MV-4-11 (cell line): ENCODE results near the gene PLAAT5.

Experiments
- DNase-seq: peaks from one replicate; lab custom pipeline; 2025; lab: John Stamatoyannopoulos, UW

Gene PLAAT5

GRCh38 chr11:63512816-63513215 lies 21.8 kb upstream of the PLAAT5 start:
- DNase-seq, result no peak

- no peak for DNase-seq
These were observed 20.2 kb upstream of the PLAAT5 start for GRCh38 chr11:63511048-63511748.

GRCh38 chr11:63510360-63511047 lies 19.5 kb upstream of the PLAAT5 start:
- no peak for DNase-seq

DNA sequence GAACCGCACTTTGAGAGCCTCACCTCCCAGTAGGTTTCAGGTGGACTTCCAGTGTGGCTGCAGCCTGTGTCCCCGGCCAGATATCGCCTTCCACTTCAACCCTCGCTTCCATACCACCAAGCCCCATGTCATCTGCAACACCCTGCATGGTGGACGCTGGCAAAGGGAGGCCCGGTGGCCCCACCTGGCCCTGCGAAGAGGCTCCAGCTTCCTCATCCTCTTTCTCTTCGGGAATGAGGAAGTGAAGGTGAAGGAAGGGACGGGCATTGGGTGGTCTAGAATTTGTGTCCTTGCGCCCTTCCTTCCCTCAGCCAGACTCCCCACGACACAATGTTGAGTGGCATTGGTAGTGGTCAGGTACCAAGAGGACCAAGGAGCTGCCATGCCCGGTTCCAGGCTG lies 17.8 kb upstream of the PLAAT5 start:
- no peak for DNase-seq

DNA sequence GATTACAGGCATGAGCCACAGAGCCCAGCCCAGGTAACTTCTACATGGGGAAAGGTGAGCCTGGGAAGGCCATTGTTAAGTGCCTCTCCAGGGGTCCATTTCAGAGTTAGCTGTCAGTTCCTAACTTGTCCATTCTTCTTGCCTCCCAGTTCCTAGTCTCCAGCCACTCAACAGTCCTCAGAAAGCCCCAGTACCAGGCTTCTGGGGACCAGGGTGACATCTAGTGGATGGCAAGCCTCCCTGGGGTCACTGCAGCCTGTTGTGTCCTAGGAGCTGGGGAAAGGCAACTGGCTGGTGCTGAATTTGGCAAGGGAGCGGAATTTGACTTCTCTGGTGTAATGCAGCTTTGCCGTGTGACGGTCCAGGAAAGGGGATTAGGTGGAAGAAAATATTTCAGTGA lies 17.0 kb upstream of the PLAAT5 start:
- peak; percentile 69 for DNase-seq

DNA sequence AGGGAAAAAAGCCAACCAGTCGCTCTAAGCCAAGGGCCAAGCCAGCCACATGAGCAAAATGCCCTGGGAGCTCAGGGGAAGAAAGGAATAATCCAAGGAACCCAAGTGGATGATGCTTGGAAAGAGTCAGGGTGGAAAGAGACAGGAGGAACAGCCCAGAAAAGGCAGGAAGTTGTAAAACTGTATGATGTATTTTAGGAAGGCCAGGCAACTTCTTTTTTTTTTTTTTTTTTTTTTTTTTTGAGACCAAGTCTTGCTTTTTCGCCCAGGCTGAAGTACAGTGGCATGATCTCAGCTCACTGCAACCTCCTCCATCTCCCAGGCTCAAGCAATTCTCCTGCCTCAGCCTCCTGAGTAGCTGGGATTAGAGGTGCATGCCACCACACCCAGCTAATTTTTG lies 16.5 kb upstream of the PLAAT5 start:
- DNase-seq, result peak; percentile 43

- no peak for DNase-seq
These were observed 15.9 kb upstream of the PLAAT5 start for GRCh38 chr11:63506876-63507275.

GRCh38 chr11:63505857-63506528 lies 15.0 kb upstream of the PLAAT5 start, which contains the start of gene LGALS12:
Gene LGALS12 (plus strand): TSS chr11:63506084. CDS start chr11:63506459, 375 bp downstream.
- peak; percentile 95 for DNase-seq

GRCh38 chr11:63504933-63505586 lies 14.1 kb upstream of the PLAAT5 start:
- peak; percentile 57 for DNase-seq

- DNase-seq, result no peak
These were observed 13.1 kb upstream of the PLAAT5 start for GRCh38 chr11:63504054-63504453.

- peak; percentile 89 for DNase-seq
These were observed 12.5 kb upstream of the PLAAT5 start for GRCh38 chr11:63503492-63503891.

DNA sequence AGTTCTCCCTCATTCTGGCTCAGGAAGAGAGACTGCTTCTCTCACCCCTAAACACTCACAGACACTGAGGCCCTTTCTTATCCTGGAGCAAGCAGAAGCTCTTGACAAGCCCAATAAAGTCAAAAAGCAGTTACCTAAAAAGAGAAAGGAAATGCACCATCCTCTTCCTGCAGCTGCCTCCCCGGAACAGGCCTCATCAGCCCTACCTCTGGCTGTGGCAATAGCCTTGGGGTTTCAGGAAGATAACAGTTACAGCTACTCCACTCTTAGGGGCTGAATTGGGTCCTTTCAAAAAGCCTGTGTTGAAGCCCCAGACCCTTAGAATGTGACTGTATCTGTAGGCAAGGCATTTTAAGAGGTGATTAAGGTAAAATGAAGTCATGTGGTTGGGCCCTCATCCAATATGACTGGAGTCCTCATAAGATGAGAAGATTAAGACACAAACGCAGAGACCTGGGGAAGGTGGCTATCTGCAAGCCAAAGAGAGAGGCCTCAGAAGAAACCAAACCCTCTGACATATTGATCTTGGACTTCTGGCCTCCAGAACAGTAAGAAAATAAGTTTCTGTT lies 11.4 kb upstream of the PLAAT5 start:
- no peak for DNase-seq

DNA sequence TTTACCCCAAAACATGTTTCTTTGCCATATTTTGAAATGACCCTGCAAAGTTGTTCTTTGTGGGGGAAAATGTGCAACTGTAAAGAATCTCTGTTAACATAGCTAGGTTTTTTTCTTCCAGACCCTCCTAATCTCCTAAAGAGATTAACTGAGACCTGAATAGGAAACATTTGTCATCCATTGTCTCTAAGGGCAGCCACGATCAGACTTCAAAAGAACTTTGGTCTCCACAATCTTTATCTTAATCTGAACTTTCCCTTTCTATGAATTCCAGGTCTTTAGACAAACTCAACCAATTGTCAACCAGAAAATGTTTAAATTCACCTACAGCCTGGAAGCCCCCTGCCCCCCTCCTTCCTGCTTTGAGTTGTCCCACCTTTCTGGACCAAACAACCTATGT lies 10.3 kb upstream of the PLAAT5 start:
- DNase-seq, result no peak

DNA sequence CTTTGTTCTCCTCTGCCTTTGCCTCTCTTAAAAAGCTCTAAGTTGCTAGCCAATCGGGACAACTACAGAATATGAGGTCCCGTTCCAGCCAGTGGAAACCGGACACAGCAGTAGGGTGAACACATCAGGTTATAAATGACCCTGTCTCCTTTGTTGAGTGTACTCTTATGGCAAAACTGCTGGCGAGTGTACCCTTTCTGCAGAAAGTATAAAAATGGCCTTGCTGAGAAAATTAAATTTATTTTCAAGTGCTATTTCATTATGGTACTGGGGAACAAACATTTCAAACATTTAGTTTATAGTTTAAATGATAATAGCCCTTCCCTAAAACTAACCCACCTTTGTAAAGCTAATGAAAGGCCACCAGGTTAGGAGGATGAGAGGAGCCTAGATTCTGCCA lies 8.9 kb upstream of the PLAAT5 start:
- no peak for DNase-seq

DNA sequence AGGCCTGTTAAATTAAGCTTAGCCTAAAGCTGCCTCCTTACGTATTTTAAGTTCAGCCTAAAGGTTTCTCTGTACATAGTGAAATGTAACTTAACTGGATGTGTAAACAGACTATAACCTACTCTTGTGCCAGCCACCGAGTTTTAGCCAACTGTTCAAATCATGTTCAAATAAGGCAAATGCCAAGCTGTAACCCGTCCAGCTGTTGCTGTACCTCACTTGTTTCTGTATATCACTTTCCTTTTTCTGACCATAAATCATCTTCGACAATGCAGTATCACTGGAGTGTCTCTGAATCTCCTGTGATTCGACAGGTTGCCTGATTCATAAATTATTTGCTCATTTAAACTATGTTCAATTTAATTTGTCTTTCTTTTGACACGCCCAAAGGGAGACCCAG lies 4.0 kb upstream of the PLAAT5 start:
- no peak for DNase-seq

DNA sequence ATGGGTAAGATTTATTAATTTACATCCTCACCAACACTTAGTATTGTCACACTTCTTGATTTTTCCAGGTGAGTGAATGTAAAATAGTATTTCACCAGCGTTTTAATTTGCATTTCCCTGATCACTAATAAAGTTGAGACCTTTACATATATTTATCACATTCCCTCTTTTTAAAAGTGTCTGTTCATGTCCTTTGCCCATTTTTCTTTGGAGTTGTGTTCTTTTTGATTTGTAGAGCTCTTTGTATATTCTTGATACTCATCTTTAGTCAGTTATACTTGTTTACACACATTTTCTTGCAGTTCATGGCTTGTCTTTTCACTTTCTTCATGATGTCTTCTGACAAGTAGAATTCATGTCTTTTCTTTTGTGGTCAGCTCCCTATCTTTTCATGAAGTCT lies 2.2 kb upstream of the PLAAT5 start:
- no peak for DNase-seq

GRCh38 chr11:63492441-63492840 lies 1.5 kb upstream of the PLAAT5 start:
- no peak for DNase-seq

DNA sequence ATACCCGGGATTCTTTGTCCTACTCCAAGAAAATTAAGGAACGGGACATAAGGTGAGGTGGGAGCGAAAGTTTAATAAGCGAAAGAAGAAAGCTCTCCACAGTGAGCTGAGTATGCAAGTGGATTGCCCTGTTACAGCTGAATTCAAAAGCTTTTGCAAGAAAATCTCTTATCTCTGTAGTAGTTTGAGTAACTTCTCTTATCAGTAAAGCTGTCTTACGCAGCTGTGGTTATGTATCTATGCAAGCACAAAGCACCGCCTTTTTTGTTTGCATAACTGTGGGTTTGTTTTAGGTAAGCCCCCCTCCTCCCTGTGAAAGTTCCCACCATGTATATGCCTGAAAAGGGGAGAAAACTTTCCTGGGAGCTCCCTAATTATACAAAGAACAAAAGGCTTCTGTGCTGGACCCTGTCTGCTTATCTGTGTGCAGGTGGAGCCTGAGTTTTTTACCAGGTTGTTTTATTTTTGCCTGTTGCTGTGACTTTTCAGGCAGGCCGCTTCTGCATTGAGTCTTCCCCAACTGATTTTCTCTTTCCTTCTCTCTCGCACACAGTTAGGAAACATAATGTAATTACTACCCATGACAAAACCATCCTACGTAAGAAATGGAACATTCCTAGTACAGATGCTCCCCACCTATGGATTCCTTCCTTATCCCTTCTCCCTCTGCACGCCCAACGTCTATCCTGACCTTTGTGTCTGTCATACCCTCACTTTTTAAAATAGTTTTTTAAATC lies 837 bp upstream of the PLAAT5 start:
- DNase-seq, result peak; percentile 61

- no peak for DNase-seq
These were observed 247 bp upstream of the PLAAT5 start for GRCh38 chr11:63491240-63491587.

- no peak for DNase-seq
These were observed 1.1 kb downstream of the PLAAT5 start for GRCh38 chr11:63489879-63490278.

DNA sequence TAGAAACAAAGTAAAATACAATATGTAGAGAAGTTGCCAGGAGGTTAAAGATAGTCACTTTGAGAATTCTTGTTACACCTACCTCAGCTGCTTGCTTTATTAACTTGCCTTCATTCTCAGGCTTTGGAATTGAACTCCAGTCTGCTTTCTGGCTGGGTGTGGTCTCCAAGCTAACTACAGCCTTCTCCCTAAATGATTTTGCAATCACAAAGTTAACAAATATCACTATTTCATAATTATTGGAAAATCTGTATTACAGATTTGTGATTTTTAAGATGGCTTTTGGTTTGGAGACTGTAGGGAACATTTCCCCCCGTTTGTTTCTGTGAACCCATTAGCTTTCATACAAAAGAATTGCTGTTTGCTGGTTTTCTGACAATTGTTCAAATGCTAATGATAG lies 2.2 kb downstream of the PLAAT5 start:
- no peak for DNase-seq

DNA sequence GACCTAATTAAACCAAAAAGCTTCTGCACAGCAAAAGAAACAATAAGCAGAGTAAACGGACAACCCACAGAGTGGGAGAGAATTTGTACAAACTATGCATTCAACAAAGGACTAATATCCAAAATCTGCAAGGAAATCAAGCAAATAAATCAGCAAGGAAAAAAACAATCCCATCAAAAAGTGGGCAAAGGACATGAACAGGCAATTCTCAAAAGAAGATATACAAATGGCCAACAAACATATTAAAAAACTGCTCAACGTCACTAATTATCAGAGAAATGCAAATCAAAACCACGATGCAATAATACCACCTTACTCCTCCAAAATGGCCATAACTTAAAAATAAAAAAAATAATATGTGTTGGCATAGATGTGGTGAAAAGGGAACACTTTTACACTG lies 5.2 kb downstream of the PLAAT5 start:
- DNase-seq, result no peak
